SH-SY5Y (cell line): ENCODE measurements around the gene KRT71.

Source experiments
- GATA2 ChIP-seq: IDR thresholded peaks from 2 replicates; pipeline ENCODE4 v1.6.1; 2011; ENCODE audit warnings: mild to moderate bottlenecking, low read depth, low read length
- GATA3 ChIP-seq: IDR thresholded peaks from 2 replicates; pipeline ENCODE4 v1.6.1; 2011; ENCODE audit warnings: low read depth, mild to moderate bottlenecking, low read length, moderate library complexity

The KRT71 gene

GRCh38 chr12:52524241-52524897 lies 28.6 kb downstream of the KRT71 start:
- TF ChIP-seq GATA3 = no peak
- TF ChIP-seq GATA2 = no peak

- TF ChIP-seq GATA3 = no peak
- no peak for TF ChIP-seq GATA2
Observed at GRCh38 chr12:52523824-52524223, 29.1 kb downstream of the KRT71 start.

DNA sequence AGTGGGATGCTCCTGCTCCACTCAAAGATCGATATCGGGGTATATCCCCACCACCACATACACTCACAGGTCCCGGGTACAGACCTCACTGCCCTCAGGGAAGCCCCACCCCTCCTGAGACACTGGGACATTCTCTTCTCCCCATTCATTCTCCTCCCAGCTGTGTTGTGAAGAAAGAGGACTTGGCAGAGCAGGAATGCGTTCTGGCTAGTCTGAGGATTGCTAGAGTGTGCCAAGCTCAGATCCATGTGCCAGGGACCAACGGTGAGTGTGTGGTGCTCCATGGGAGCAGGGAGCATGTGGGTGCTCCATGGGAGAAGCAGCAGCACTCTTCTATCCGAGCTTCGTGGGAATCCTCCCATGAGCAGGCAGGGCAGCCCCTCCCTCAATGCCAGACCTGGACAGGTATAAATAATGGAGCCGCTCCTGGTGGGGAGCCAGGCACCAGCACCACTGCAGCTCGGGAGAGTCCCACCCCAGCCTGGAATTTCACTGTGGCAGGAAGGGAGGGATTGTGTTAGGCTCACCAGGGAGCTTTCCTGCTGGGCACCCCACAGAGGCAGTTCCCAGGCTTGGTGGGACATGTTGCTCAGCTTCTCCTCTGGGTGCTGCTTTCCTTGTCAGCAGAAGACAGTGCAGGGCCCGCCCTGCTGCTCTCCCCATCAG lies 30.5 kb downstream of the KRT71 start:
- TF ChIP-seq GATA2 = no peak
- no peak for TF ChIP-seq GATA3

DNA sequence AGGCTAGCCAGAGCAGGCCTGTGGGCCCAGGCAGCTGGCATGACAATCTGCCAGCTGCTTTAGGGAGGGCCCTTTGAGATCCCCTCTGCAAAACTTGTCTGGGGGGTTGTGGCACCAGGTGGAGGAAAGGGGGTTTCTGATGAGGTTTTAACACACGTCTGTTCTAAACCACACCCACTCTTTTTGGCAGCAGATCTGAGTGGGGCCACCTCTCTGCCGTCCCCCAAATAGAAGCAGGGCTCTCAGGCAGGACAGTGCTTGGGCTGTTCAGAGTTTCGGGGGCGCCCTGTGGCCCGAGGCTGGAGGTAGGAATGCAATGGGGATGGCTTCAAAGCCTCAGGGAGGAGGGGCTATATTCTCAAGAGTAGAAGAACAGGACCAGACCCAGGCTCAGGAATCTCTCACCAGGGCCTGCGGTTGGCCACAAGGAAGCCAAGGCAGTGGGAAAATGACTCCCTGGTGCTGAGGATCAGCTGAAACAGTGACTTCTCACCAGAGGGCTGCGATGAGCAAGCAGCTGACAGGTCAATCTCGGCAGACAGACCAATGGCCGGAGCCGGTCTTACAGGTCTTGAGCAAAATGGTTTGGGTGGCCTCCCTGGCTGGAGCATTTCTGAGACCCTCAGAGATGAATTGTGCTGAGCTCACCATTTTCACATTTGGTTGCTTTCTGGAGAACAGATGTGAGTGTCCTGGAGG lies 31.2 kb downstream of the KRT71 start:
- no peak for TF ChIP-seq GATA2
- TF ChIP-seq GATA3 = no peak

DNA sequence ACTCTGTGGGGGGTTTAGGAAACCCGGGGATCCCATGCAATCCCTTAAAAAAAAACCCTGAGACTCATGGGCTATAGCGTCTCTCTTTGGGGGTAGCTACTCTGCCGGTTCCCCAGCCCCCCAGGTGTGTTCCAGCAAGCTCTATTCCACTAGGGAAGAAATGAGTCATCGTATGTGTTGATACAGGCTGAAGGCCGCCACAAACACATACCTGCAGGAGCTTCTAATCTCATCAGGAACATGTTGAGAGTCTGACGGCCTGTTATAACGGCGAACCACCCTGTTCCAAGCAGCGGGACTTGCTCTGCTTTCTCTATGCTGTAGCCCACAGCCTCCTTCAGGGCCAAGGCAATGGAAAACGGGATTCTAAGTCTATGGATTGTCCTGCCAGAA lies 31.8 kb downstream of the KRT71 start:
- no peak for TF ChIP-seq GATA3
- TF ChIP-seq GATA2 = no peak

- TF ChIP-seq GATA3 (no peak), GATA2 (no peak)
Observed at GRCh38 chr12:52519826-52520662, 32.9 kb downstream of the KRT71 start, which contains the start of gene KRT5. TSS of gene KRT5 (minus strand) at chr12:52520394. CDS start at chr12:52520296, 98 bp downstream.

DNA sequence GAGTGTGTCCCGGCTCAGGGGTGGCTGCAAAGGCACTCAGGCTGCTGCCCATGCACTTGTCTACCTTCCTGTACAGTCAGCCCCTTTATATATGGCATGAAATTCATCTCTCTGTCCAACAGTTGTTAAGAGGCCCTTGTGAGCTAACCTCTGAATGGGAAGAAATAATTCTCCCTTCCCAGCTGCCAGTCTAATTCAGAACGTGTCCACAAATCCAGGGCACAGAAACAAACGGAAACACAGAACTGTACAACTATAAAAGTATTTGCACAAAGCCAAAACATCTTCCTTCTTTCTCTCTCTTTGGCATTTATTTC lies 33.6 kb downstream of the KRT71 start:
- TF ChIP-seq GATA2 (no peak), GATA3 (no peak)

GRCh38 chr12:52518574-52519386 lies 34.2 kb downstream of the KRT71 start:
- no peak for TF ChIP-seq GATA2
- TF ChIP-seq GATA3 = no peak

GRCh38 chr12:52517888-52518287 lies 35.1 kb downstream of the KRT71 start:
- no peak for TF ChIP-seq GATA2
- TF ChIP-seq GATA3 = no peak

GRCh38 chr12:52517005-52517835 lies 35.7 kb downstream of the KRT71 start:
- TF ChIP-seq GATA3 (no peak), GATA2 (no peak)

DNA sequence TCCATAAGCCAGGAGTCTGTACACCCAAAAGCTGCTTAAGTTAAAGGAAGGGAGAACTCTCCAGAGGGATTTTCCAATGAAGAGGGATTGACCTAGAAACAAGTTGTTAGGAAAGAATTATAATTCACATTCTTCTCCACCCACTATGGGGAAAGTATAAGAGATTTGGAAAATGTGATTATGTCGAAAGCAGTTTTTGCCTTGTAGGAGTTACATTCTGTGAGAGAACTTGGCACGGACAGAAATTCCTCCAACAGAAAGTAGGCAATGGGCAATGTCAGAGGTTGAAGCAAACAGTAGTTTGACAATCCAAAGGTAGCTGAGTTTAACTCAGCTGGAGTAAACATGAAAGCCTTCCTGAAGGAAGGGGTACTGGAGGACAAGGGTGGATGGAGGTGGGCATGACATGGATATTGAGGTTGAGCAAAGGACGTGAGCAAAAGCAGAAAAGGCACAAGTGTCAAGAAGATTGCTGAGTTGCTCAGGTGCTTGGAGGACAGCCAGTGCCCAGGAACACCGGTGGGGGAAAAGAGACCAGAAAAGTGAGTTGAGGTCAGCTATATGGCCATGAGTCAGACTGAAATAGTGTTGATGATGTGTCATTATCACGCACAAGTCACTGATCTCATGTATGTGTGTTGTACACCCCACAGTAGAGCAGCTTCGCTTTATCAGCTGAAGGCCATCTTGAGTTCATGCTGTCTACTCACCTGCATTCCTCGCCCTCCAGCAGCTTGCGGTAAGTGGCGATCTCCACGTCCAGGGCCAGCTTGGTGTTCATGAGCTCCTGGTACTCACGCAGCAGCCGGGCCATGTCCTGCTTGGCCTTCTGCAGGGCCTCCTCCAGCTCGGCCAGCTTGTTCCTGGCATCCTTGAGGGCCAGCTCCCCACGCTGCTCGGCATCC lies 36.8 kb downstream of the KRT71 start:
- no peak for TF ChIP-seq GATA2
- no peak for TF ChIP-seq GATA3

- no peak for TF ChIP-seq GATA2
- TF ChIP-seq GATA3 = no peak
Observed at GRCh38 chr12:52515319-52515646, 37.7 kb downstream of the KRT71 start.
